Measurements from ENCODE around the gene MOB2.

DNA sequence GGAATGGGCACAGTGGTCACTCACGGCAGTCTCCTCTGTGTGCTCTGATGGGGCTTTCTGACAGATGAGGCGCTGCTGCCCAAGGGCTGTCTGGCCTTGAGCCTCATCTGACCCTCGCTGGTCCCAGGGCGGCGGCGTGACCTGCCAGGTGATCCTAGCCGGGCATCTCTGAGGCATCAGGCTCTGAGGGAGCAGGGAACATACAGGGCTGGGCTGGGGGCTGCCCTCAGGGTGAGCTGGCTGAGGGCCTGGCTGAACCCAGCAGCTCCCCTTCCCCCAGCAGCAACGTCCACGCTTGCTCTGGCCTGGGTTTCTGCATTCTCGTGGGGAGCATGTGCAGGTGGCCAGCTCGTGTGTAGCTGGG, 47.6 kb downstream of the MOB2 start:
- TF ChIP-seq POLR2AphosphoS5 (IDR thresholded peaks at IDR 0.05; ENCODE audit: borderline replicate concordance, low read depth, low read length) = no peak
- TF ChIP-seq EZH2 (IDR thresholded peaks at IDR 0.05) = no peak
- TF ChIP-seq FOXP2 (optimal IDR thresholded peaks at IDR 0.05; ENCODE audit: control extremely low read depth, extremely low read length, insufficient read depth) = no peak

Measured in SK-N-MC (cell line).